RPMI8226 (cell line): ENCODE measurements around the gene NUMB.
"Not testable (repeated sequence)": the region's sequence is repeated elsewhere in the genome, so short reads cannot be mapped to it uniquely, and the experiment has no call there.

Experiments
- DNase-seq: peaks from one replicate; pipeline ENCODE4 v3.0.0-alpha.2; 2015

NUMB gene

GRCh38 chr14:73342670-73343069 is 115.7 kb downstream of the NUMB start:
- no peak for DNase-seq

GRCh38 chr14:73339846-73340595 is 118.3 kb downstream of the NUMB start:
- DNase-seq, result no peak

GRCh38 chr14:73339206-73339605 is 119.1 kb downstream of the NUMB start:
- no peak for DNase-seq

GRCh38 chr14:73338551-73338950 is 119.8 kb downstream of the NUMB start:
- no peak for DNase-seq

- no peak for DNase-seq
These were observed 125.3 kb downstream of the NUMB start for GRCh38 chr14:73333031-73333430.

- DNase-seq, result no peak
These were observed 132.6 kb downstream of the NUMB start for GRCh38 chr14:73325630-73326299.

GRCh38 chr14:73325063-73325462 is 133.3 kb downstream of the NUMB start:
- DNase-seq, result no peak

GRCh38 chr14:73324533-73324932 is 133.8 kb downstream of the NUMB start:
- DNase-seq, result no peak

GRCh38 chr14:73323896-73324399 is 134.4 kb downstream of the NUMB start:
- DNase-seq, result no peak

GRCh38 chr14:73313151-73313550 is 145.2 kb downstream of the NUMB start:
- DNase-seq, result no peak

- DNase-seq, result no peak
These were observed 145.7 kb downstream of the NUMB start for GRCh38 chr14:73312687-73313086.

GRCh38 chr14:73311708-73312030 is 146.7 kb downstream of the NUMB start:
- no peak for DNase-seq

GRCh38 chr14:73309207-73309606 is 149.1 kb downstream of the NUMB start:
- not testable (repeated sequence) for DNase-seq

GRCh38 chr14:73307261-73307660 is 151.1 kb downstream of the NUMB start:
- DNase-seq, result no peak

GRCh38 chr14:73305499-73305898 is 152.8 kb downstream of the NUMB start:
- DNase-seq, result no peak

- DNase-seq, result peak; percentile 35
These were observed 163.0 kb downstream of the NUMB start for GRCh38 chr14:73295198-73295796.

- no peak for DNase-seq
These were observed 164.3 kb downstream of the NUMB start for GRCh38 chr14:73293782-73294781.

- no peak for DNase-seq
These were observed 168.1 kb downstream of the NUMB start for GRCh38 chr14:73290279-73290678.

GRCh38 chr14:73289729-73290128 is 168.6 kb downstream of the NUMB start:
- DNase-seq, result no peak

GRCh38 chr14:73289308-73289707 is 169.0 kb downstream of the NUMB start:
- DNase-seq, result no peak

- no peak for DNase-seq
These were observed 171.3 kb downstream of the NUMB start for GRCh38 chr14:73287071-73287470.

GRCh38 chr14:73286598-73286997 is 171.7 kb downstream of the NUMB start:
- no peak for DNase-seq

GRCh38 chr14:73285979-73286378 is 172.4 kb downstream of the NUMB start:
- no peak for DNase-seq
